Ammon's horn (tissue), 1 donor: ENCODE results near the gene GCLC.

Source experiments
- DNase-seq: peaks from one replicate; pipeline ENCODE4 v3.0.0-alpha.2; 2016; ENCODE audit warnings: low spot score

The GCLC gene

DNA sequence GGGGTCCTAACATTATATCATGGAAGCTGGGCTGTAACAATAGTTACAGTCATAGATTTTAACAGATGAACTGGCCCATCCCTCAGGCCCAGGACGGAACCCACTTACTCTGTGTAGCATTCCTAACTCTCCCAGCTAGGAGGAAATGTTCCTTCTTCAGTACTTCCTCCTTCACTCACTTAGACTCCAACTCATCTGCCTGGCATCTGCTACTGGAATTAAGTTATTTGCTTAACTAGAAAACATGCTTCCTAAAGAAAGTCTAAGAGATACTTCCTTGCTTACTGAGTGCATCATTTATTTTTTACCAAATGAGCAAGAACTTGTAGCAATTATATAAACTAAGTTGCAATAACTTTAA lies 20.5 kb downstream of the GCLC start:
- DNase-seq, result no peak

DNA sequence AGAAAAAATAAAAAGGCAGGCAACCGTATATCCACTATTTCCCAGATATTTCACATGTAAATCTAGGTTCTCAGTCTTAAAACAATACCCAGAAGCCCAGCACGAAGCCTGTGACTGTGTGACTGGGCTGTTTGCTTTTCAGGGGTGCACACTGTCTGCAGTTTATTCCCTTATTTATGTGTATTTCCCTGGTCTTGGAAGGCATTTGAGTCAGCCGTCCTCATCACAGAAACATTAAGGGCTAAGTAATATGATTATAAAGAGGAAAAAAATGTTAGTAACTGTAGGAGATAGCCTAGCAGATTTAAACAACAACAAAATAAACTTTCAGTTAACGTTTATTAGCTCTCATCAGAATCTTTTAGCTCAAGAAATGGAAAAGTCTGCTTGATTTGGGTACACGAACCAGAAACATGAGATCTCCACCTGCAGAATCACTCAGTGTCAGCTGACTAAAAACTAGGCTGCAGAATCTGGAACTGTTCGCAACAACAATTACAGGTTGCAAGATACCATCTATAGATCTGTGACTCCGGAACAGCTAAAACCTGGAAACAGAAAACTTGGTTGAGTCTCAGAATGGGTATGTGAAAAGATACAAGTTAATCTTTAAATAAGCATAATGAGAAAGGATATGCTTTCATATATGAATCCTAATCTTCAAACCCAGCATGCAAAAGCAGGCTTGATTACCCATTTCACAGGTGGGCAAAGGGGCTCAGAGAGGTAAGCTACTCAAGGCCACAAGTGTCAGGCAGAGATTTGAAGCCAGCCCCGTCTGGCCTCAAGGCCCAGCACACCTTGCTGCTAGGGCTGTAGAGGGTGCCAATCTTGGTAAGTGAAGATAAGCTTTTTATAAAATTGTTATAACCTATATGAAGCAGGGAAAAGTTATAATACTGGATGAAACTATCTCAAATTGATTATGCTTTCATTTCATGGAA lies 21.1 kb downstream of the GCLC start:
- DNase-seq, result no peak

DNA sequence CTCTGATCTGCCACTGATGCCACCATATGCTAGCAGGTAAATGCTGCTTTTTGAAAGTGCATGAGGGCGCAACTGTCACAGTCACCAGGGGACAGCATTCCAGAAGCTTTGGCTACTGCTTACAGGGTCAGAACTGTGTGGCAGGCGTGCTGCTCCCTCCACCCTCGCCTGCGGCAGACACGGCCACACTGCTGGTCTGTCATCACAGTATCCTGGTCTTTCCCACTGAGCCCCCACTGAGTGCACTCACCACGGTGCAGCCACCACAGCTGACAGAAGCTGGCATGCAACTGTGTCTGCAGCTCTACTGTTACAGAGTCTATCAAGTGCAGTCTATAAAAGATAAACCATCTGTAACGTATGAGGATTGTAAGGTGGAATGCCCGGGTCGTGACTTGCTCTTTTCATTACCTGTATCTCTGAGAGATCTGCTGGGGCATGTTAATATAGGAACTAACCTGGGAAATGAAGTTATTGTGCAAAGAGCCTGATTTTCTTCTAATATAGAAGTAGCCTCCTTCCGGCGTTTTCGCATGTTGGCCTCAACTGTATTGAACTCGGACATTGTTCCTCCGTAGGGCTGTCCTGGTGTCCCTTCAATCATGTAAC lies 24.5 kb downstream of the GCLC start:
- no peak for DNase-seq

DNA sequence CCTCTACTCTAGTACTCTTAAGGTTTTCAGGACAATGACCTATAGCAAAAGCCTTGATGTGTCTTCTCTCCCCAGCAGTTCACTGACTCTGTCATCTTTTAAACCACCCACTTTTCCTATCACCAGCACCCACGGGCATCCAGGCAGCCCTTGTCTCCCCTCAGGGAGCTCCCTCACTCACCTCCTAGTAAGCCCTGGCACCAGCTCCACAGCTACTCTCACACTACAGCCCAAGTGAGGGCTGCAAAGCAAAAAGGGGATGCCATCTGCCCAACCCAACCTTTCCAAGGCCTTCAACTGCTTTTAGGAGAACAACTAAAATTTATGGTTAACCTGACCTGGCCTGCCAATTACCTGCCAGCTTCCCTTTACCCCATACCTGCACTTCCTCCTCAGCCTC lies 26.0 kb downstream of the GCLC start:
- no peak for DNase-seq

DNA sequence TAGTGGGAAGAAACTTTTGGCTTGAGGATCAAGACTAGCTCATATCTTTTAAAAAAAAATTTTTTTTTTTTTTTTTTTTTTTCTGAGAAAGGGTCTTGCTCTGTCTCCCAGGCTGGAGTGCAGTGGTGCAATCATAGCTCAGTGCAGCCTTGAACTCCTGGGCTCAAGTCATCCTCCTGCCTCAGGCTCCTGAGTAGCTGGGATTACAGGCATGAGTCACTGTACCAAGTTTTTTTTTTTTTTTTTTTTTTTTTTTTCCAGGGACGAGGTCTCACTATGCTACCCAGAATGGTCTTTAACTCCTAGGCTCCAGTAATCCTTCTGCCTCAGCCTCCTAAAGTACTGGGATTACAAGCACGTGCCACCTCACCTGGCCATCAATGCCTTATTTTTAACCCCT lies 27.9 kb downstream of the GCLC start:
- no peak for DNase-seq

DNA sequence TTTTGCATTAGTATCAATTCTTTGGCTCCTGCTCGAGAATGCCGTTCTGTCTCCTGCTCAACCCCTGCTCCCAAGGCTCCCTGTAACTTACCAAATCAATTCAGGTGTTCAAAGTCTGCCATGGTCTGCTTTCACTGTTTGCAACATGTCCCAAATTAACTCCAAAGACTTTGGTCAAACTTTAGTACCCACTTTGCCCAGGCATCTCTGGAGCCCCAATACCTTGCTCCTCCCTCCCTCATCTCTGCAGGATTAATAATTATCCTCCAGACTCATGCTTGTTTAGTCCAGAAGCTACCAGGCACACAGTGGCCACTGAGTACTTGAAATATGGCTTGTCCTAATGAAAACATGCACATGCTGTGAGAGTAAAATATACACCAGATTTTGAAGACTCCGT lies 30.2 kb downstream of the GCLC start:
- DNase-seq, result no peak

DNA sequence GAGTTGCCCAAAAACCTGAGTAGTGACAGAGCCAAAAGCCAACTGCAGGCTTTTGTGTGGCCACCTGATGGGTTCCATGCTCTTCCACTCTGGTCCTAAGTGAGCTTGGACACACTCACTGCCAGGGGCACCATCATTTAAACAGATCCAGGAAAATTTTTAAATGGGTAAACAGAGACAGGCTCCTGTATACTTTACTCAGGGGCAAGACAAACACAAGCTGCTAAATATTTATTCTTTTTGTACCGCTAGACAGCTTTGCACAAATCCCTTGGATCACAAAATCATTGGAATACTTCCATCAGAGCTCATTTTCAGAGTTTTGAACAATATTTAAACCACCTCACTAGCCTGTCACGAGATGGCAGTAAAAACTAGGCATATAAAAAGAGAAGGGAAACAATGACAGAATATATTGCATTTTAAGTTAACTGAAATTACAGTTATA lies 31.4 kb downstream of the GCLC start:
- DNase-seq, result no peak

DNA sequence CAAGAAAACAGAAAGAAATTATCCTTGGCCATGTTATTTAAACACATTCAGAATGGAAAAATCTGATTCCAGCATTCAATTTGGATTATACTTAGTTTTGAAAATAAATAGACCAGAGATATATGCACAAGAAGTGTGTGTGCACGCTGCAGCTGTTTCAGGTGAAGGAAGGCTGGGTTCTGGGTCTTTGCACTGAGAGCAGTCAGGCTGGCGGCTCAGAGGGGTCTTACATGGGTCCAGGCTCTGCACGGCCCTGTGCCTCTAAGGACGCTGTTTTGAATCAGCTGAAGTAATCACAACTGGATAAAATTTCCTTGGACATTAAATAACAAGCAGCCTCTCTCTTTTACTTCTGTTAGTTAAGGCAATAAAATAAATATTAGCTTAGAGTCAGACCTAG lies 31.8 kb downstream of the GCLC start:
- no peak for DNase-seq

DNA sequence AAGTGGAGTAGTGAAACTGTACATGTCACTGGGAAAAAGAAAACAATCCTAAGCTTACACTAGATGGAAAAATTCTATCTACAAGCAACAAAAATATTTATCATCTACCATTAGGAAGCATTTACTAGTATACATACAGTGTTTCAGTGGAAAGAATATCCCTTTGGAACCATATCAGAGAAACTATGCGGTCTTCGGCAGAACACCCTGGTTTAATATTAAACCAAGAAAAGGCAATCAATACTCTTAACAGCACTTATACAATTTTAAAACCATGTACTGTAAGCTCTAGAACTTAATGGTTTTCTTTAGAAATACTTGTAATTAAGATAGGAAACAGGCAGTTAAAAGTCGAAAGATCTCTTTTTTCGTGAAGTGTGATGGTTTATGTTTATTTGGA lies 32.3 kb downstream of the GCLC start:
- no peak for DNase-seq

DNA sequence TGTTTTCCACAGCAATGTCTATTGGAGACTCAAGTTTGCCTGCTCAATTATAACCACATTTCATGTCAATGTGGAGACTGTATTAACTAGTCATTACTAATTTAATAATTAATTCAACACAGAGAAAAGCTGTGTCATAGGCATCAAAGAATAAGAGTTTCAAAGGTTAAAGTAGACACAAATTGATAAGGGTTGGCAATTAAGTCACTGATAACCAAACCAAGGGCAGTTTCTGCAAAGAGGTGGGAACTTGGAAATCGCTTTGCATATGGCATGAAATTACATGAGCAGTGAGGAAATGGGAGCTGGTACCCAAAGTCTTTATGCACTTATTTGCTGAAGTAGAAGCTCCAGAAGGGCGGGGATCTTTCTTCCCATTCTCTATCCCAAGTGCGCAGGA lies 34.2 kb downstream of the GCLC start:
- DNase-seq, result no peak

DNA sequence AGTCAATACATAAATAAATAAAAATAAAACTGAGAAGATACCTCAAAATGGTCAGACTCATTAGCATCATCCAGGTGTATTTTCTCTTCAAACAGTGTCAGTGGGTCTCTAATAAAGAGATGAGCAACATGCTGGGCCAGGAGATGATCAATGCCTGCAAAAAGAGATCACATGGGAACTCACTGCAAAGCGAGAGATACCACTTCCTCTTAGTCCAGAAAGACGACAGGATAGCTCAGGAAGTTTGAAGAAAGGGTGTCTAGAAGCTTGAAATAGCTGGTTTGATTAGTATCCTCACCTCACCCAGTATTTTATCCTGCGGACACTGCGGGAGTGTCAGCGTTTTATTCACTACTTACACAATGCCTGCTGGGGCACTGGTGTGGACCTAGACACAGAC lies 38.0 kb downstream of the GCLC start:
- no peak for DNase-seq

DNA sequence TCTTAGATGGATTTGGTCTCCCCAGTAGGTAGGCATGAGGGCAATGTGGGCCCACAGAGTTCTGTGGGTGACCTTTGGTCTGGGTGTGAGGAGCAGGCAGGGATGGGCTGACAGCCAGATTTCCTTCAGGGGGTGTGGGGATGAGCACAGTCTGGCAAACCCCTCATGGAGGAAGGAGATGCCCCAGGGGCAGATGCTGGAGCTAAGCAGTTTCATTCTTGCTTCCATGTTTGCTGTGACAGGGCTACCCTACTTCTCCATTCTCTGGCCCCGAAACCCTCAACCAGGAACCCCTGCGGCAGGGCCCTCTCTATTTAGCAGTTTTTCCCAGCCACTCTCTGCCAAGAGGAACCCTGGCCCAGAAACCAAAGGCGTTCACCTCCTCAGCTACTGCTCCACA lies 40.4 kb downstream of the GCLC start:
- no peak for DNase-seq

DNA sequence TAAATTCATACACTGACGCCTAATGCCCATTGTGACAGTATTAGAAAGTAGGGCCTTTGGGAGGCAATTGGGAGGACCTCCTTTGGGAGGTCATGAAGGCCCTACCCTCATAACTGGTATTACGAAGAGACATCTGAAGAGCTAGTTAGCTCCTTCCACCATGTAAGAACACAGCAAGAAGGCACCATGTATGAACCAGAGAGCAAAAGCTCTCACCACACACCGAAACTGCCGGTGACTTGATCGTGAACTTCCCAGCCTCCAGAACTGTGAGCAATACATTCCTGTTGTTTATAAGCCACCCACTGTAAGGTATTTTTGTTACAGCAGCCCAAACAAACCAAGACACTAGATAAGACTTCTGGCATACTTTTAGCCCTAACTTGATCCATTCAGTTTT lies 41.8 kb downstream of the GCLC start:
- no peak for DNase-seq

DNA sequence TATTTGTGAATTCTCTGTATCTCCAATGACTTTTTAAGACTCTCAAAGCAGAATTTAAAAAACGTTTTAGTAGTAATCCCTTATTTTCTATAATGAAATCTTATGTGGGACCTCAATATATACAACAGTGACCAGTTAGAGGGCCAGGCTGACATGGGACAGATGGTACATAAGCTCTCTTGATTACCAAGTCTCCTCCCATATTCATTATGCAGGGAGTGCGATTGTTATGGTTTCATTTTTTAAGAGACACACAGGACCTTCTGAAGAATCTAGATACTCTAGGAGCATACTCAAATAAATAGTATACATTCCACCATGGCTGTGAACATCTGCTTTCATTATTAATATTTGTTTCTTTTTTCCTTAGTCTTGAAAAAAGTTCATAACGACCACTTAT lies 43.5 kb downstream of the GCLC start:
- DNase-seq, result no peak

DNA sequence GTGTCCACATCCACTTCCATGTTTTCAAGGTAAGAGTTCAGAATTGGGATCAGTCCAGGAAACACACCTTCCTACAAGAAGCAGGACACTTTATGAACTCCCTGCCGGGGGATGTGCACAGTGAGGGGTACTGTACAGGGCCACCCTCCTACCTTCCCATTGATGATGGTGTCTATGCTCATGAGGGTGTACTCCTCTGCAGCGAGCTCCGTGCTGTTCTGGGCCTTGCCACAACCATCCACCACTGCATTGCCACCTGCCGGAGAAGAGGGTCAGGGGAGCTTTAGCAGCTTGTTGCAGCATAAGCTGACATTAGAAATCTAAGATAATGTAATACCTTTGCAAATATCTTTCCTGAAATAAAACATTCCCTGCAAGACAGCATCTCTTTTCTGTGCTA lies 44.8 kb downstream of the GCLC start:
- no peak for DNase-seq

DNA sequence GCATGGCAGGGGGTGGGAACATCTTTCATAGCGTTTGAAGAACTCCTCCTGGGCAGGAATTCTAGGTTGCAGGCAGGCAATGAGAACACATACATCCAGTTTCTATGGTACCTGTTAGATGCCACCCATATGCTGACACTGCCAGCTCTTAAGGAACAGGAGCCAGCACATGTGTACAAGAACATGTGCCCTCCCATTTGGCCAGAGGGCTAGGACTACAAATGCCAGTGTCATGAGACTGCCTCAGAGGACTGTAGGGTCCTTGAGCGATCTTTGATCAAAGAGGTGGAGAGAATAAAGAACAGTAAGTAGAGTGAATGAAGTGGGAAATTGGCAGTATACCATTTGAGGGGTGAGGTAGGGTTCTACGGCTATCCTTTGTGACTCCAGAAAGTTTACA lies 45.8 kb downstream of the GCLC start:
- DNase-seq, result no peak

DNA sequence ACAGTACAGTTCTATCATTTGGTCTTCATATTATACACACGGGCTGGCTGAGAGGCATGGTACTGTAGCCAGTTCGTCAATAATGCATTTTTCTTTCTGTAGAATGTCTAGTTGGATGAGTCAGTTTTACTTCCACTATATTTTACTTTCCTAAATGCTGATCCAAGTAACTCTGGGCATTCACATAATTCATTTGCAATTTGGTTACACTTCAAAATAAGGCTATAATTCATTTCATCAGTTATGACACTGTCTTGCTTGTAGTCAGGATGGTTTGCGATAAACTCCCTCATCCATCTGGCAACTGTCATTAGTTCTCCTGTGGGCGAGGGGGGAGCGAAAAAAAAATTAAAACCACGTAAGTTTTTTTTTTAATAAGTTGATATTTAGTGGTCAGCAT lies 46.3 kb downstream of the GCLC start:
- DNase-seq, result no peak

DNA sequence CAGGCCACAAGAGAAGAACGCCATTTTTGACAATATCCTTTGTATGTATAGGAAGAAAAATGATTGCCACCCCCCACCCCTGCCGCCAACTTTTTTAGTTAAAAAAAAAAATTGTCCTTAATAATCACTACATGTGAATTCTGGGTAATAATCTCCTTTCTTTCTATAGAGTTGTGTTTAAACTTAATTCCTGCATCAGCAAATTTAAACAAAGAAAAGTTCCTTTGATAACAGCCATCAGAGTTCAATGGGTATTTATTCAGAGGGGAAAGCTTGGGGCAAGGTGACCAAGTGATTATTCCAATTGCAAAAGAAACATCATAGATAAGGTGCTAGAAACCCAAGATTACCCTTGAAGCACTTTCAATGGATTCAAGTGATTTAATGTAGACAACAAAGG lies 47.0 kb downstream of the GCLC start:
- DNase-seq, result no peak

DNA sequence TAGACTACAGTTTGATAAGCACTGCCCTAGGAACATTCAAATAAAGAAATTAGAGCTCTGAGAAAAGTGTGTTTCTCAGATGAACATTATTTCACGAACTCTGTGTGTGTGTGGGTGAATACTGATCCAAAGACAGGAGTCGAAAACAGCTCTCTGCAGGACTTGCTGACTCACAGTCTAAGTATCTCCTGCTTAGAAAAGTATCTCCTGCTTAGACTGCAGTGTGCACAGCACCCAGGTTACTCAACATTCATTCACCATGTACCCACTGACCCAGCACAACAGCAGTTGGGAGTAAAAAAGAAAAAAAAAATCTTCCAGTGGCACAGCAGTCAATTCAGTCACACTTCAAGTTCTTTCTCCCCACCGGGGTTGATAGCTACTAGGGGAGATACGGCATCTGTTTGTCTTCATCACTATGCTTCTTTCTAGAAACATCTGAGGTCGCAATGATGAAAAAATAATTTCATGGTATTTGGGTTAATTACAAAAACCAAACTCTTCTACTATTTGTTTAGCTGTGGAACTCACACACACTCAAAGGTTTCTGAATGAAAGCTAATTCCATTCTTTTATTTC lies 48.0 kb downstream of the GCLC start:
- DNase-seq, result no peak

DNA sequence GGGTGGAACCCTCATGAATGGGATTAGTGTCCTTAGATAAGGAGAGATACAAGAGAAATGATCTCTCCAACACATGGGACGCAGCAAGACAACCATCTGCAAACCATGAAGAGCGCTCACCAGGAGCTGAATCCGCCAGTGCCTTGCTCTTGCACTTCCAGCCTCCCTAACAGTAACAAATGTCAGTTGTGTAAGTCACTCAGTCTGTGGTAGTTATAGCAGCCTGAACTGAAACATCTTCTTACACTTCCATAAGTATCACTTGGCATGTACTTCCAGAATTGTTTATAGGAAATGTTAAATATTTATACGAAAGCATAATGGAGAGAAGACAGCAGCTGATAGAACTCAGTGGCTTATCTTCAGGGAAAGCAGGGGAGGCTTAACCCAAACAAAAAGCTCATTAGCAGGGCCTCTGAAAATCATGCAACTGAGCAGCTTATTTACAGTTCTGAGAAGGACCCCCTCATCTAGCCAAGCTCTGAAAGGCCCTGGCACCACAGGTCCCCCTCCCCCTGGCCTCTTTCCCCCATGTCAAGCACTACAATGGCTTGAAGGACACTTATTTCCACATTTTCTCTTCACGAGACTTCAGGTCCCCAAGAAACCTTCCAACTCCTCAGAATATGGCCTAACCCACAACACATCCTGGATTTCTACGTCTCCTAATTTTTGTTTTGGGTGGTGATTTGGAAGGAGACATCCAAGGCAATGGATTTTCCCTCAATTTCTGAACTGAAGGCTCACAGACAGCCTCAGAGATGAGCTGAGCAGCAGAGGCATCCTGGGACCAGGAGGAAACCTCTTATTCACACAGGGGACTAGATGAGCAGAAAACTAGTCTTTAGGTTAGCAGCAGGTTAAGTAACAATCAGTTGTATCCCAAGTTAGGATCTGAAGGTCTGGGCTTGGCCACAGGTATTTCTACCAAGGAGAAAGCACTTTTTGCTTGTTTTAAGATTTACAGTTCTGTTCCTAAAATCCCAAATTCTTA lies 49.1 kb downstream of the GCLC start:
- DNase-seq, result no peak

DNA sequence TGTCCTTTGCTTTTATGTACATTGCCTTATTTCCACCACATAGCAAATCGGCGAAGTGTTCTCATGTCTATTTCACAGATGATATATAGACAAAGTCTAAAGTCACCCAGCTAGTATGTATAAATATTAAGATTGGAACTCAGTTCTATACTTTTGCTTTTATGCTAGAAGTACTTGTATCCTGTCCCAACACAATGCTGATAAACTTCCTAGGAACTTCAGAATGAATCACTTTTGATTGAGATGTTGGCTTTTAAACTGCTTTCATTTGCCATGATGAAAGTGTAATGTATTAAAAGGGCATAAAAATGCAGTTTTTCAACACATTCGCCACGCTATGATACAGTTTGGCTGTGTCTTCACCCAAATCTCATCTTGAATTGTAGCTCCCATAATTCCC lies 50.8 kb downstream of the GCLC start:
- no peak for DNase-seq

DNA sequence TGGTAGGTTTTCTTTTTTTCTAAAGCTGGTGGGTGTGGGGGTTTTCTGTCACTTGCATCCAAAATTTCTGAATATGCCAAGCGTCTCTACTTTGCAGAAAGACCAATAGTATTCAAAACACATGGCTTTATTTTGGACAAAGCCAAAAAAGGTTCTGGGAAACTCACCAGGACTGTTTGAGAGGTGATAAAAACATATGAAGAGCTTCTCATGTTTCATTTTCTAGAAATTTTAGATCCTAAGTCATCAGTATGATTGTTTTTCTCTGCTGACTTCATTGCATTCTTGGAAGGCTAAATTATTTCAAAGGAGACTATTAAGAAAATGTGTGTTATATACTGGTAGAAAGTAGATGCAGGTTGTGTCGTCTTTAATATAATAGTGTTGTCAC lies 51.3 kb downstream of the GCLC start:
- no peak for DNase-seq
